GM20000 (cell line): ENCODE measurements around the gene DERL3.
A peak's percentile ranks its signal among the peaks of the same experiment; 100 is the strongest.

Experiments
- DNase-seq: peaks from one replicate; pipeline ENCODE4 v3.0.0; 2012; ENCODE audit warnings: low spot score
- TF ChIP-seq, protein P1 (sequence below): IDR thresholded peaks from 2 replicates; pipeline ENCODE4 v1.5.1; 2012; ENCODE audit warnings: mild to moderate bottlenecking, control low read depth; ENCODE audit errors: extremely low read depth, missing control alignments

The DERL3 gene

DNA sequence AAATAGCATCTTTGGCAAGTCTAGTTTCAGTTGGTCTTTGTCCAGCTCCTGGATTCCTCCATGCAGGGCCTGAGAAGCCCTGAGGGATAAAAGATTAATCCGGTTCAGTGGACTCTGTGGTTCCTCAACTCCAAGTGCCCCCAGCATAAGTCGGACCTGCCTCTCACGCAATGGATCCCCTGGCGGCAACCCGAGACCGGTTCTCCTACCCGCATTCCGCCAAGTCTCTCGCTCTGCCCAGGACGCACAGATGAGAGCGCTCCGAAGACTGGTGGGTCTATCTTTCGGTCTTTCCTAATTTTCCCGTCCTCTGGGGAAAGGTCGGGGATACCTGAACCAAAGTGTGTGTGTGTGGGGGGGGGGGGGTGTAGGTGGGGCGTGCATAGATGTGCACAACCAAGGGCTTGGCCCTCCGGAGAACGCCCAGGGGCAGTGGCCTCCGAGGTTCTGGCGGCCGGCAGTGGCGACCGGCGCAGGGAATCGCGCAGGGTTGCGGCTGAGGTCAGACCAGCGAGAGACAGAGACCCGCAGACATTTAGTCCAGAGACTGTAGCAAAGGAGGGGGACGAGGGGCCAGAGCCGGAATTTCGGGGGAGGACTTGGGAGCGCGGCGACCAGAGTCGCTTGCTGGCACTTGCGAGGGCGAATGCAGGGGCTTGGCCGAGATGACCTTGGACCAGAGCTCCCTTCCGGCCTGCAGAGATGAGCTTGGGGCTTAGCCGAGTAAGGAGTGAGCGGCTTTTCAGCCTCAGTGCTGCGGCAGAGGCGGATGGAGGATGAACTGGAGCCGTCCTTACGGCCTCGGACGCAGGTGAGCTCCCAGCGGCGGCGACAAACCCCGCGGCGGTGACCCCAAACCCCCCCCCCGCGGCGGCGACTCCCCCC lies 18.2 kb upstream of the DERL3 start:
- no peak for DNase-seq
- TF ChIP-seq, protein P1, sequence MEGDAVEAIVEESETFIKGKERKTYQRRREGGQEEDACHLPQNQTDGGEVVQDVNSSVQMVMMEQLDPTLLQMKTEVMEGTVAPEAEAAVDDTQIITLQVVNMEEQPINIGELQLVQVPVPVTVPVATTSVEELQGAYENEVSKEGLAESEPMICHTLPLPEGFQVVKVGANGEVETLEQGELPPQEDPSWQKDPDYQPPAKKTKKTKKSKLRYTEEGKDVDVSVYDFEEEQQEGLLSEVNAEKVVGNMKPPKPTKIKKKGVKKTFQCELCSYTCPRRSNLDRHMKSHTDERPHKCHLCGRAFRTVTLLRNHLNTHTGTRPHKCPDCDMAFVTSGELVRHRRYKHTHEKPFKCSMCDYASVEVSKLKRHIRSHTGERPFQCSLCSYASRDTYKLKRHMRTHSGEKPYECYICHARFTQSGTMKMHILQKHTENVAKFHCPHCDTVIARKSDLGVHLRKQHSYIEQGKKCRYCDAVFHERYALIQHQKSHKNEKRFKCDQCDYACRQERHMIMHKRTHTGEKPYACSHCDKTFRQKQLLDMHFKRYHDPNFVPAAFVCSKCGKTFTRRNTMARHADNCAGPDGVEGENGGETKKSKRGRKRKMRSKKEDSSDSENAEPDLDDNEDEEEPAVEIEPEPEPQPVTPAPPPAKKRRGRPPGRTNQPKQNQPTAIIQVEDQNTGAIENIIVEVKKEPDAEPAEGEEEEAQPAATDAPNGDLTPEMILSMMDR: no peak

DNA sequence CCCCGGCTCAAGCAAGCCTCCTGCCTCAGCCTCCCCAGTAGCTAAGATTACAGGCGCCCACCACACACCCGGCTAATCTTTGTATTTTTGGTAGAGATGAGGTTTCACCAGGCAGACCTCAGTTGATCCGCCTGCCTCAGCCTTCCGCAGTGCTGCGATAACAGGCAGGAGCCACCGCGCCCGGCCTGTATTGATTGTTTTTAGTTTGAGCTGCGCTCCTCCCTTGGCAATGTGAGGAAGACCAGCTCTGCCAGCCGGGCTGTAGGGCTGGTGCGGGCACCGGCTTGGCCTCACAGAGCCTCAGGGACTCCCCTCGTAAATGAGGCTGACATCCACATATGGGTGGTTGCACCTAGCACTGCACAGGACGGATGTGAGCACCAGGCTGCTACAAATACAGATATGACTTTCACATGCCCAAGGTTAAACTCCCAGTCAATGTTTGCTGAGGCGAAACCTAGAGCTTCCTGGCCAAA lies 11.4 kb upstream of the DERL3 start:
- DNase-seq: peak; percentile 52
- TF ChIP-seq, protein P1: no peak

DNA sequence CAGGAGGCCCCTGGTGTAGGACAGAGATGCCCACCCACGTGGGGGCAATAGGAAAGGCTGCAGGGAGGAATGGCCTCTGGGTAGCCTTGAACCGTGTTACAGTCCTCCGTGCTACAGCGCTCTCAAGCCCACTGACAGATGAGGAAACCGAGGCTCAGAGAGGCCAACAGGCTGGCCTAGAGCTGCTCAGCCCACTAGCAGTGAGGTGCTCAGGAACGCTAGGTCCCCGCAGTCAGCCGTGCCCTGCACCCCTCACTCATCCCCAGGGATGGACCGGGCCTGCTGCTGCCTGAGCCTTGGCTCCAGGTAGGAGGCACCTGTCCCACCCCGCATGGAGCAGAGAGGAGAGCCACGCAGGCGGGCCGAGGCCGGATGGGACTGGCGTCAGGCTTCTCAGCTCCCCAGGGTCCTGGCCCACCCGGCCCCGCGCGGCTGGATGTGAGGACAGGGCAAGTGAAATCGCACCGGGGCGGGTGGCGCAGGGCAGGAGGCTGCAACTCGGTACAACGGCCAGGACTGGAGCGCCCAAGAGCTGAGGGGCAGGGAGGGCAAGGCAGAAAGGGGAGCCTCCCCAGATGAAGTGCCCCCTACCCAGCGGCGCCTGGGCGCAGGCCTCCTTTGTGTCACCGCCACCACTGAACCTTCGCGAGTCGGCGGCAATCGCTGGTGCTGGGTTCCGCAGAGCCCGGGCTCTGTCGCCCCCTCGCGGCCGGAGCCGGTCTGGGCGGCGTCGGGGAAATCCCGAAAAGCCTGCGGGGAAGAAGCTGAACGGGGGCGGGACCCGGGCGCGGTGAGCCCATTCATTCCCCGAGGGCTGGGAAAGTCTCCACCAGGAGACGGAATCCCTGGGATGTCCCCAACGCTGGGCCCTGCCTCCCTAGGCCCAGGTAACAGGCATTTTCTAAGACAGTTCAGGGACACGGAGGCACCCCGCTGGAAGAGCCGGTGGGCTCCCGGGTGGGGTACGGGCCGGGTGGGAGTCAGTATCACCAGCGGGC lies 10.5 kb upstream of the DERL3 start:
- TF ChIP-seq, protein P1: peak; percentile 84
- DNase-seq: peak; percentile 89

DNA sequence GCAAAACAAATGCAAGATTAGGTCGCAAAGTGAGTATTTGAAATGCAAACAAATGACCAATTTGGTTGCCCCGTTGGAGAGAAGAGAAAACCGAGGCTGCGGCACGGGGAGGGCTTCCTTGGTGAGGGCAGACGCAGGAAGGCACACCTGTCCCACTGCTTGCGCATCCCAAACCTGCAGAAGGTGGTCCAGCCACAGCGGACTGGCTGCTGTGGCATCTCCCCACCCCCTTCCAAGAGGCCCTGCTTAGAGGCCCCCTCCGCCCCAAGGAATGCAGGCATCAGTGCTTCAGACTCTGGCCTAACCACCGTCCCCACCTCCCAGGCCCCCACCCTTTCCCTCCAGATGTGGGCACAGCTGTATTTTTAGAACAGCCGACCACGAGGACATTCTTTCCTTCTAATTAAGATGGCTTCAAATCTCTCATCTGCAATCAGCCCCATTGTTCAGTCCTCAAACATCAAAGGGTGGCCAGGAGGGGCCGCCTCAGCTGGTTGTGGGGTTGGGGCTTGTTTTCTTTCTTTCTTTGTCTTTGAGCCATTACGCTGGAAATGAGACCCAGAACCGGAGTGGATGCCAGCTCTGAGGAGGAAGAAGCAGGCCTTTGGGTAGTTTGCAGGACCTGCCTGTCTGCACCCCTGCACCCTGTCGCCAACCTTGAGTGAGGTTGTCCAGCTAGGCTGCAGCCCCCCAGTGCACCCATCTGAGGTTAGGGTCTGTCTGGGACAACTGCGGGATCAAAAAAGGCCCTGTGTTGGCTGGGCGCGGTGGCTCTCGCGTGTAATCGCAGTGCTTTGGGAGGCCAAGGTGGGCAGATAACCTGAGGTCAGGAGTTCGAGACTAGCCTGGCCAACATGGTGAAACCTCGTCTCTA lies 9.4 kb upstream of the DERL3 start:
- no peak for DNase-seq
- TF ChIP-seq, protein P1: no peak

DNA sequence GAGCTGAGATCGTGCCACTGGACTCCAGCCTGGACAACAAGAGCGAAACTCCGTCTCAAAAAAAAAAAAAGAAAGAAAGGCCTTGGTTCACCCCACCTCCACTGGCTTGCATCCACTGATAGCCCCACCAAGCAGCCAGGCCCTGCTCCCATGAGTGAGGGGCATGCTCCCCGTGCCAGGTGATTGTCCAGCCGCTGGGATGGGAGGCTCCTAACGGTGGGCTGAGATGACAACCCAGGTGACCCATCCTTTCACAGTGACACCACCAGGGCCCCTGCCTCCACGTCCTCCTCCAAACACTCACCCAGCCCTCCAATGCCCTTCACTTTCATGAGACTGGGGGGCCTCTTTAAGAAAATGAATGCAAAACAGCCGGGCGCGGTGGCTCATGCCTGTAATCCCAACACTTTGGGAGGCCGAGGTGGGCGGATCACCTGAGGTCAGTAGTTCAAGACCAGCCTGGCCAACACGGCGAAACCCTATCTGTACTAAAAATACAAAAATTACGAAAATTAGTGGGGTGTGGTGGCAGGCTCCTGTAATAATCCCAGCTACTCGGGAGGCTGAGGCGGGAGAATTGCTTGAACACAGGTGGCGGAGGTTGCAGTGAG lies 8.6 kb upstream of the DERL3 start:
- DNase-seq: no peak
- TF ChIP-seq, protein P1: no peak

DNA sequence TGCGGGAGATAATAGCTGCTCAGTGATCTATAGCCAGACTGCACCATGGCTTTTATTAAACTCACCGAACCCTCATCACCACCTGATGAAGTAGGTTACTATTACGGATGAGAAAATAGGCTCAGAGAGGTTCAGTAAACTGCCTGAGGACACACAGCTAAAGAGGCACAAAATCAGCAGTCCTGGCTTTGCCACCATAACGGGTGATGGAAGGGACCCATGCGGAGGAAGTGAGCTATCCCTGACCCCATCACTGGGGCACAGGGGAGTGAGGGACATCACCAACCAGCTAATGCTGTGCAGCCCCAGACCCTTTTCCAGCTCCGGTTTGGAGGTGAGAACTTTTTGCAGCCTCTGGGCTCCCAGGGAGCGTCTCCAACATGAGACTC lies 7.3 kb upstream of the DERL3 start:
- TF ChIP-seq, protein P1: no peak
- DNase-seq: no peak
